Heart right ventricle (tissue), 16 donors: ENCODE data around the gene TAMM41. TPM values are rescaled to one million over a fixed set of nuclear protein-coding genes. Genes with fewer than 3 reads are reported as not detected.

ENCODE experiments used
- ATAC-seq, 8 donors: fragments of 200-7000 bp; cut with Tn5 transposase; one replicate each; pipeline ENCODE4 v1.9.1; 2020; ENCODE audit warnings: mild to moderate bottlenecking in 8 of 8, moderate library complexity in 8 of 8, moderate number of reproducible peaks in 1 of 8
- DNase-seq, 2 donors: peaks; one replicate each; pipeline ENCODE4 v3.0.0-alpha.2; 2020
- H3K27ac ChIP-seq, 10 donors: fragments of 200-600 bp; sonication (generic) in 2 of 10; one replicate each; pipeline versions ENCODE4 v1.5.0 to v1.8.0; 2020 to 2022; ENCODE audit warnings: mild to moderate bottlenecking in 3 of 10
- H3K27me3 ChIP-seq, 7 donors: fragments of 200-600 bp; one replicate each; pipeline ENCODE4 v1.8.0; 2021 to 2022; ENCODE audit warnings: mild to moderate bottlenecking in 2 of 7
- H3K36me3 ChIP-seq, 9 donors: fragments of 200-600 bp; sonication (generic) in 1 of 9; one replicate each; pipeline versions ENCODE4 v1.5.0 to v1.8.0; 2020 to 2022; ENCODE audit warnings: mild to moderate bottlenecking in 2 of 9
- H3K4me1 ChIP-seq, 9 donors: fragments of 200-600 bp; sonication (generic) in 1 of 9; one replicate each; pipeline versions ENCODE4 v1.5.0 to v1.8.0; 2020 to 2022; ENCODE audit warnings: mild to moderate bottlenecking in 4 of 9
- H3K4me3 ChIP-seq, 10 donors: fragments of 200-600 bp; sonication (generic) in 2 of 10; one replicate each; pipeline versions ENCODE4 v1.5.0 to v1.8.0; 2020 to 2022; ENCODE audit warnings: mild to moderate bottlenecking in 7 of 10, moderate library complexity in 2 of 10
- H3K9me3 ChIP-seq, 11 donors: fragments of 200-600 bp in 10 of 11; sonication (generic) in 2 of 11; one replicate each; pipeline versions ENCODE4 v1.5.0 to v1.8.0; 2013 to 2022; ENCODE audit warnings: mild to moderate bottlenecking in 2 of 11, control low read depth in 1 of 11, moderate library complexity in 1 of 11
- CTCF ChIP-seq, 9 donors: fragments of 200-600 bp; sonication (generic) in 2 of 9; IDR thresholded peaks; one replicate each; pipeline versions ENCODE4 v1.5.0 to v1.8.0; 2021 to 2022; ENCODE audit warnings: antibody characterized with exemption in 9 of 9, mild to moderate bottlenecking in 5 of 9, moderate library complexity in 1 of 9
- whole genome bisulfite sequencing, 2 donors: extraction: QIAGEN DNeasy Blood & Tissue Kit; methylation state at CpG; one replicate each; pipeline ENCODE4 v1.1.7; 2013; ENCODE audit warnings: inconsistent platforms in 1 of 2; 5-methylcytosine and 5-hydroxymethylcytosine counted together
- intact Hi-C, 10 donors: fragments of 100-400 bp; cut with DNase I; formaldehyde crosslinking; loops; one replicate each; pipeline versions ENCODE4 v1.11.1 to v1.14.2; 2022
- polyA plus RNA-seq, 2 donors: library from polyadenylated mRNA; stranded (reverse); fragments of 200-250 nt; gene quantifications; one replicate each; pipeline ENCODE4 v1.2.3, GENCODE V29; 2013
- total RNA-seq, 10 donors: library from RNA; stranded (reverse); fragmentation: NEBNext Ultra II Directional in 3 of 10; extraction: Animal tissue kit (Norgen Biotek cat#: 25700) in 3 of 10; gene quantifications; one replicate each; pipeline versions ENCODE4 v1.2.1 to v1.2.4, GENCODE V29; 2021 to 2023
- donor health status: Arrhythmogenic right ventricular cardiomyopathy.
- donor health status: ischemic (EF 13 %, LVEDD 7.1; RV severe dilation, severe dysfunction).
- donor health status: healthy with polysubstance abuse.
- donor health status: DM: no; HTN: yes; CAD: no.
- donor health status: DM: no; HTN: no; CAD: no.
- donor health status: ischemic (EF 25% LVEDD 6.9; RV normal size, moderate dysfunction).
- donor health status: ischemic (EF 25% LVEDD 5.7; RV mildly dilated, moderate dysfunction).
- donor health status: healthy.
- donor health status: DM: yes; HTN: yes; CAD: no.
- donor health status: Ischemic cardiomyopathy.
- donor health status: ischemic (EF 35%, LVEDD 5.7; RV mildly dilated, moderate dysfunction).
- donor health status: nonischemic (EF 11% LVEDD 7.7; RV severe dilation, severe dysfunction).
- donor health status: DM: yes; HTN: yes; CAD: no.
- donor health status: PGD.
- donor health status: ischemic (EF 29% LVEDD 5.4; RV normal size, mild dysfunction).
- donor health status: nonischemic (EF 23%, LVEDD 6.1; RV moderate dilation, normal function).

TAMM41 gene
- total and polyA plus RNA-seq, 12 donors = 8.1 to 13.0 (median 10.2) TPM

GRCh38 chr3:11844891-11845290, 1.8 kb downstream of the TAMM41 start:
- H3K4me3 ChIP-seq = peak overlapping the region in 2 of 10 donors; percentile 80 to 89
- no peak for ATAC-seq
- peaks cover 4 to 30% (median 25%) of the 10 kb centered on the region in 9 donors for H3K4me1 ChIP-seq
- no peak for DNase-seq
- 32 to 51% methylated on average over 5 of the region's 5 CpGs for WGBS, 2 donors
- peaks cover 0 to 50% (median 16%) of the 10 kb centered on the region in 9 donors for H3K36me3 ChIP-seq
- peaks cover 0 to 6% (median 0%) of the 10 kb centered on the region in 11 donors for H3K9me3 ChIP-seq
- H3K27me3 ChIP-seq = no peaks in the 10 kb centered on the region
- intact Hi-C loops = loop anchor here in 2 of 10 donors (5.0 to 10.0 kb wide), 2 partner anchors 710 to 1603 kb away; partner anchors contain the start of gene MKRN2 (in 1 of the 2)
- no peak overlapping the region for H3K27ac ChIP-seq
- TF ChIP-seq CTCF (IDR thresholded peaks at IDR 0.05) = no peak

GRCh38 chr3:11835028-11835639, 11.6 kb downstream of the TAMM41 start:
- intact Hi-C loops = no loop called here
- peaks cover 0 to 99% (median 29%) of the 10 kb centered on the region in 9 donors for H3K36me3 ChIP-seq

GRCh38 chr3:11832981-11833905, 13.4 kb downstream of the TAMM41 start:
- 60 to 66% methylated on average over 9 of the region's 9 CpGs for WGBS, 2 donors
- no peak overlapping the region for H3K27ac ChIP-seq

More at GRCh38 chr3:11835028-11835639, 11.6 kb downstream of the TAMM41 start:
- TF ChIP-seq CTCF (IDR thresholded peaks at IDR 0.05) = peak in 7 of 9 donors; percentile 28 to 54 (median 42)
- Histone ChIP-seq H3K27me3 (no peaks in the 10 kb centered on the region), H3K27ac (no peak overlapping the region), H3K4me1 (peaks cover 0 to 13% (median 0%) of the 10 kb centered on the region in 9 donors), H3K4me3 (no peak overlapping the region), H3K9me3 (peaks cover 0 to 5% (median 0%) of the 10 kb centered on the region in 11 donors)
- DNase-seq (no peak), ATAC-seq (no peak)

More at GRCh38 chr3:11832981-11833905, 13.4 kb downstream of the TAMM41 start:
- H3K36me3 ChIP-seq = peaks cover 0 to 99% (median 36%) of the 10 kb centered on the region in 9 donors
- DNase-seq (no peak), ATAC-seq (no peak)
- intact Hi-C loops = no loop called here
- no peak overlapping the region for H3K4me3 ChIP-seq
- H3K9me3 ChIP-seq = no peaks in the 10 kb centered on the region
- no peak for TF ChIP-seq CTCF (IDR thresholded peaks at IDR 0.05)
- no peaks in the 10 kb centered on the region for H3K27me3 ChIP-seq
- H3K4me1 ChIP-seq = peaks cover 0 to 13% (median 0%) of the 10 kb centered on the region in 9 donors
